BLaER1 treated with 17β-estradiol and CSF1 and Interleukin-3, amounts not matched to agents 10 nM and 100 nM (cell line): ENCODE measurements around the gene BARHL1.

ENCODE experiments used
- H3K27ac ChIP-seq, 11 experiments: shearing (Covaris generic); formaldehyde crosslinking; 2 replicates each; pipeline ENCODE4 v1.8.1; 2022
- H3K27me3 ChIP-seq, 11 experiments: shearing (Covaris generic); formaldehyde crosslinking; 2 replicates each; pipeline ENCODE4 v1.8.1; 2022
- H3K36me3 ChIP-seq, 11 experiments: shearing (Covaris generic); formaldehyde crosslinking; 2 replicates each; pipeline ENCODE4 v1.8.1; 2022
- H3K4me1 ChIP-seq, 10 experiments: shearing (Covaris generic); formaldehyde crosslinking; 2 replicates each; pipeline ENCODE4 v1.8.1; 2022
- H3K4me2 ChIP-seq, 11 experiments: shearing (Covaris generic); formaldehyde crosslinking; 2 replicates each; pipeline ENCODE4 v1.8.1; 2022
- H3K4me3 ChIP-seq, 10 experiments: shearing (Covaris generic); formaldehyde crosslinking; 2 replicates each; pipeline ENCODE4 v1.8.1; 2022
- H3K9ac ChIP-seq, 11 experiments: shearing (Covaris generic); formaldehyde crosslinking; 2 replicates each; pipeline ENCODE4 v1.8.1; 2022
- H3K9me3 ChIP-seq, 11 experiments: shearing (Covaris generic); formaldehyde crosslinking; replicated peaks in 1 of 11; 2 replicates each; pipeline ENCODE4 v1.8.1; 2022
- H4K20me1 ChIP-seq, 11 experiments: shearing (Covaris generic); formaldehyde crosslinking; 2 replicates each; pipeline ENCODE4 v1.8.1; 2022
- Cebpa-rat ChIP-seq, 11 experiments: shearing (Covaris generic); IDR thresholded peaks; 2 replicates each; pipeline ENCODE4 v1.8.1; 2022

Gene BARHL1

GRCh38 chr9:132579427-132579798, 3.0 kb upstream of the BARHL1 start:
- Histone ChIP-seq H3K27ac (no peak overlapping the region), H3K4me2 (no peak overlapping the region), H3K9me3 (peaks cover 0 to 6% (median 0%) of the 10 kb centered on the region in 11 experiments; a peak in 2 of 22 replicates), H4K20me1 (peaks cover 0 to 86% (median 67%) of the 10 kb centered on the region in 11 experiments; a peak in 17 of 22 replicates), H3K9ac (no peak overlapping the region), H3K27me3 (peaks cover 92 to 94% (median 93%) of the 10 kb centered on the region in 11 experiments), H3K4me3 (no peak overlapping the region), H3K36me3 (no peaks in the 10 kb centered on the region), H3K4me1 (peaks cover 4 to 15% (median 6%) of the 10 kb centered on the region in 10 experiments; a peak in 12 of 20 replicates)
- TF ChIP-seq Cebpa-rat (IDR thresholded peaks at IDR 0.05), result no peak

DNA sequence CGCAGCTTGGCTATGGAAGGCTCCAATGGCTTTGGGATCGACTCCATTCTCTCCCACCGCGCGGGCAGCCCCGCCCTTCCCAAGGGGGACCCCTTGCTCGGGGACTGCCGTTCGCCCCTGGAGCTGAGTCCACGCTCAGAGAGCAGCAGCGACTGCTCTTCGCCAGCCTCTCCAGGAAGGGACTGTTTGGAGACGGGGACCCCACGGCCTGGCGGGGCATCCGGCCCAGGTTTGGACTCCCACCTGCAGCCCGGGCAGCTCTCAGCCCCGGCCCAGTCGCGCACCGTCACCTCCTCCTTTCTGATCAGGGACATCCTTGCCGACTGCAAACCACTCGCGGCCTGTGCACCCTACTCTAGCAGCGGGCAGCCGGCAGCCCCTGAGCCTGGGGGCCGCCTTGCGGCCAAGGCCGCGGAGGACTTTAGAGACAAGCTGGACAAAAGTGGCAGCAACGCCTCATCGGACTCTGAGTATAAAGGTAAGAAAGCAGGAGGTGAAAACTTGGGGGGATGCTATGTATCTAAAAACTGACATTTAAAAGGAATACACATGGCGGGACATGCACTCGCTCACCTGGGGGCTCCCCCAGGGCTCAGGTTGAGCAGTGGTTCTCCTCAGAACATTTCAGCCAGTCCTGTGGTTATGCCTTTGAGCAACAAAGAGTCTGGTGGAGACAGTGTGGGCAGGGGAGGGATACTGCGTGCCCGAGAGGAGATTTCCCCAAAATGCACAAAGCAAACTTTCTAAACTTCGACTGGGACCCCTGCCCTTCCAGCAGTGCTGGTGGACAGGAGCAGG, 579 bp downstream of the BARHL1 start:
- no peak overlapping the region for H3K4me2 ChIP-seq
- H3K4me3 ChIP-seq, result no peak overlapping the region
- TF ChIP-seq Cebpa-rat (IDR thresholded peaks at IDR 0.05), result no peak
- H3K9me3 ChIP-seq, result peaks cover 0 to 13% (median 0%) of the 10 kb centered on the region in 11 experiments; a peak in 3 of 22 replicates
- no peak overlapping the region for H3K9ac ChIP-seq
- peaks cover 100% of the 10 kb centered on the region in 11 experiments for H3K27me3 ChIP-seq
- H3K36me3 ChIP-seq, result no peaks in the 10 kb centered on the region
- H4K20me1 ChIP-seq, result peaks cover 0 to 97% (median 89%) of the 10 kb centered on the region in 11 experiments; a peak in 19 of 22 replicates
- H3K4me1 ChIP-seq, result peaks cover 5 to 15% (median 8%) of the 10 kb centered on the region in 10 experiments; a peak in 15 of 20 replicates
- no peak overlapping the region for H3K27ac ChIP-seq

- peaks cover 5 to 15% (median 8%) of the 10 kb centered on the region in 10 experiments; a peak in 15 of 20 replicates for H3K4me1 ChIP-seq
- H3K9me3 ChIP-seq, result peaks cover 0 to 13% (median 0%) of the 10 kb centered on the region in 11 experiments; a peak in 3 of 22 replicates
- peaks cover 0 to 97% (median 89%) of the 10 kb centered on the region in 11 experiments; a peak in 20 of 22 replicates for H4K20me1 ChIP-seq
- no peak overlapping the region for H3K9ac ChIP-seq
- H3K27ac ChIP-seq, result no peak overlapping the region
- H3K4me3 ChIP-seq, result no peak overlapping the region
- no peak overlapping the region for H3K4me2 ChIP-seq
- H3K36me3 ChIP-seq, result no peaks in the 10 kb centered on the region
- TF ChIP-seq Cebpa-rat (IDR thresholded peaks at IDR 0.05), result no peak
- peaks cover 100% of the 10 kb centered on the region in 11 experiments for H3K27me3 ChIP-seq
Measured at GRCh38 chr9:132583584-132584304, 1.3 kb downstream of the BARHL1 start.

- no peak overlapping the region for H3K4me3 ChIP-seq
- peak overlapping the region in 2 of 11 experiments; percentile 26 to 43; a peak in 3 of 22 replicates for H3K4me2 ChIP-seq
- H3K27me3 ChIP-seq, result peaks cover 100% of the 10 kb centered on the region in 11 experiments
Measured at GRCh38 chr9:132584601-132585560, 2.5 kb downstream of the BARHL1 start.

DNA sequence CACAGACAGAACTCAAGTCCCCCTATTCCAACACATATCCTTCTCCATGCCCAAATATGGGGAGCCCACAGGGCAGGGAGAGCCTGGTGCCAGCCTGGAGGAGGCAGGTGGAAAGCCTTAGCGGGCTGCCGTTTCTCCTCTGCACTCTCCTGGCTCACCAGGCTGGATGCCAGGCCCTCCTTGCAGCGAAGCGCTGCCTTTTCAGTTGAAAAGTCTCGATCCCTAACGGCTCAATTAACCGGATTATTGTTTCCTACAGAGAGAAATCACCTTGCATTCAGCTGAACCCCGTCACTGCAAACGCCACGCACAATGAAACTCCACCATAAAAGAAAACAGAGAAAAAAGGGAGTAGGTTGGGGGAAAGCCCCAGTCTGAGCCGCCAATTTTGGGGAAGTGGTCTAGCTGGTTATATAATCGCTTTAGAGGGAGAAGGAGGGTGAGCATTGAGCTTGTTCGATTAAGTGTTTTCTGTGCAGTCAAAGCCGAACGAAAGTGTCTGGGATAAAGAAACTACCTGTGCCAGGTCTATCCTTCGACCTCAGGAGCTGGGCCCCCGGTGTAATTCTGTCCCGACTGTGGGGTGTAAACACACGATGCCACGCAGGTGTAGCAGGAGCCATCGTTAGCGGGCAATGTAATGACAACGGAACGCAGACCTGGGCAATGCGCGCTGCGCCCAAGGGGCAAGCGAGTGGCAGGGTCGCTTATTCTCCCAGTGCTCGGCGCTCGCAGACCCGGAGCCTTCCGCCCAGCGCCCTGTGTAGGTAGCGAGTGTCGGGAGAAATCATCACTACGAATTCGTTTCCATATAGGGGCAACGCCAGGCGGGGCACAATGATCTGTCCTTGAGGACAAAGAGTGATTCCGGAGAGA, 3.8 kb downstream of the BARHL1 start:
- Histone ChIP-seq H3K27ac (no peak overlapping the region), H3K4me3 (no peak overlapping the region), H3K9me3 (peaks cover 0 to 13% (median 0%) of the 10 kb centered on the region in 11 experiments; a peak in 3 of 22 replicates), H3K4me2 (no peak overlapping the region), H3K4me1 (peaks cover 5 to 15% (median 9%) of the 10 kb centered on the region in 10 experiments; a peak in 16 of 20 replicates), H3K36me3 (no peaks in the 10 kb centered on the region), H4K20me1 (peaks cover 0 to 96% (median 88%) of the 10 kb centered on the region in 11 experiments; a peak in 20 of 22 replicates), H3K27me3 (peaks cover 100% of the 10 kb centered on the region in 11 experiments), H3K9ac (no peak overlapping the region)
- no peak for TF ChIP-seq Cebpa-rat (IDR thresholded peaks at IDR 0.05)

More at GRCh38 chr9:132584601-132585560, 2.5 kb downstream of the BARHL1 start:
- peaks cover 0 to 13% (median 0%) of the 10 kb centered on the region in 11 experiments; a peak in 3 of 22 replicates for H3K9me3 ChIP-seq
- H4K20me1 ChIP-seq, result peaks cover 0 to 97% (median 90%) of the 10 kb centered on the region in 11 experiments; a peak in 20 of 22 replicates
- no peak for TF ChIP-seq Cebpa-rat (IDR thresholded peaks at IDR 0.05)
- H3K9ac ChIP-seq, result no peak overlapping the region
- peaks cover 5 to 15% (median 8%) of the 10 kb centered on the region in 10 experiments; a peak in 15 of 20 replicates for H3K4me1 ChIP-seq
- H3K36me3 ChIP-seq, result no peaks in the 10 kb centered on the region
- H3K27ac ChIP-seq, result no peak overlapping the region

GRCh38 chr9:132586830-132587591, 4.6 kb downstream of the BARHL1 start:
- Histone ChIP-seq H4K20me1 (peaks cover 0 to 96% (median 89%) of the 10 kb centered on the region in 11 experiments; a peak in 20 of 22 replicates), H3K36me3 (peaks cover 0 to 3% (median 0%) of the 10 kb centered on the region in 11 experiments; a peak in 3 of 22 replicates), H3K4me1 (peaks cover 0 to 9% (median 4%) of the 10 kb centered on the region in 10 experiments; a peak in 8 of 20 replicates), H3K4me3 (no peak overlapping the region), H3K4me2 (no peak overlapping the region), H3K27me3 (peaks cover 100% of the 10 kb centered on the region in 11 experiments), H3K9ac (no peak overlapping the region), H3K9me3 (peaks cover 0 to 13% (median 0%) of the 10 kb centered on the region in 11 experiments; a peak in 3 of 22 replicates), H3K27ac (no peak overlapping the region)
- no peak for TF ChIP-seq Cebpa-rat (IDR thresholded peaks at IDR 0.05)

- Histone ChIP-seq H4K20me1 (peaks cover 0 to 96% (median 92%) of the 10 kb centered on the region in 11 experiments; a peak in 20 of 22 replicates), H3K27me3 (peaks cover 100% of the 10 kb centered on the region in 11 experiments)
Measured at GRCh38 chr9:132587592-132587955, 5.2 kb downstream of the BARHL1 start.

More at GRCh38 chr9:132587592-132587955, 5.2 kb downstream of the BARHL1 start:
- H3K4me1 ChIP-seq, result peaks cover 0 to 8% (median 4%) of the 10 kb centered on the region in 10 experiments; a peak in 8 of 20 replicates
- no peak overlapping the region for H3K4me2 ChIP-seq
- H3K36me3 ChIP-seq, result peaks cover 0 to 9% (median 0%) of the 10 kb centered on the region in 11 experiments; a peak in 4 of 22 replicates
- H3K27ac ChIP-seq, result no peak overlapping the region
- H3K9me3 ChIP-seq, result peaks cover 0 to 13% (median 0%) of the 10 kb centered on the region in 11 experiments; a peak in 3 of 22 replicates
- H3K9ac ChIP-seq, result no peak overlapping the region
- no peak for TF ChIP-seq Cebpa-rat (IDR thresholded peaks at IDR 0.05)
- H3K4me3 ChIP-seq, result no peak overlapping the region
